Measurements from ENCODE around the gene RAD51B. TPM values are rescaled to one million over a fixed set of nuclear protein-coding genes. Genes with fewer than 3 reads are reported as not detected.

RAD51B gene
- total and polyA plus RNA-seq, 2 of the 13 experiments (the other 11 are each of a cell fraction or from before 2014, with no cell fraction given): 7.0 to 9.5 TPM

DNA sequence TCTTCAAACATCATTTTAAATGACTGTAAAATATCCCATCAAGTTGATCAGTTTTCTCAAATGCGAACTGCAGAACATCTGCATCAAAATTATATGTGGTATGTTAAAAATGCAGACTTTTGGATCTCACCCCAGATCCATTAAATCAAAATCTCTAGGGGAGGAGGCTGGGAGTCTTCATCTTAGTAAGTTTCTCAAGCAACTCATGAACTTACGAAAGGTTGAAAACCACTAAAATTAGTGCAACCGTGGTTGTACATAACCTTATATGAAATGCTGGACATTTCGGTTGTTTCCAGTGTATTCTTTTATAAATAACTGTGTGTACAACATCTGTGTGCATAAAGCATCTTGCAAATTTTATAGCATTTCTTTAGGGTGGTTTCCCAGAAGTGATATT, 934.1 kb downstream of the RAD51B start:
- CTCF ChIA-PET (ENCODE audit: low intra/inter-chr PET ratio, low total read pairs): no interaction called here
- no peak for TF ChIP-seq PHF8 (CRISPR knock-in tag; IDR thresholded peaks at IDR 0.05)
- TF ChIP-seq NR2F2 (IDR thresholded peaks at IDR 0.05; ENCODE audit: borderline replicate concordance, low read depth): no peak
- no peak for TF ChIP-seq MBD4 (IDR thresholded peaks at IDR 0.05; ENCODE audit: borderline replicate concordance, low read length)
- TF ChIP-seq, protein P1, sequence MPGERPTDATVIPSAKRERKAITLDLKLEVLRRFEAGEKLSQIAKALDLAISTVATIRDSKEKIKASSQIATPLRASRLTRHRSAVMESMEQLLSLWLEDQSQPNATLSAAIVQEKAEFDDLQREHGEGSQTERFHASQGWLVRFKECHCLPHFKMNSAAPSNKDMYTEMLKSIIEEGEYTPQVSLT (CRISPR knock-in tag; IDR thresholded peaks at IDR 0.05; ENCODE audit: borderline replicate concordance, low read depth): no peak
- TF ChIP-seq ZNF234 (CRISPR knock-in tag; conservative IDR thresholded peaks at IDR 0.05): no peak
- no peak for TF ChIP-seq TBP (CRISPR knock-in tag; IDR thresholded peaks at IDR 0.05)
- no peak for TF ChIP-seq ZNF788 (CRISPR knock-in tag; IDR thresholded peaks at IDR 0.05; ENCODE audit: borderline replicate concordance)

DNA sequence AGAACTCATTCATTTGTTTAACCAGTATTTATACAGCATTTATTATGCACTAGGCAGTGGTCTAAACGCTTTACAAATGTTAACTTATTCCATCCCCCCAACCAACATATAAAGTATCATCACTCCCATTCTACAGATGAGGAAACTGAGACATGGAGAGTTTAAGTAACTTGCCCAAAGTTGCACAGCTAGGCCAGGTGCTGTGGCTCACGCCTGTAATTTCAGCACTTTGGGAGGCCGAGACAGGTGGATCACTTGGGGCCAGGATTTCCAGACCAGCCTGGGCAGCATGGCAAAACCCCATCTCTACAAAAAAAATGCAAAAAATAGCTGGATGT, 935.4 kb downstream of the RAD51B start:
- ATAC-seq: no peak
- DNase-seq (ENCODE audit: low spot score): no peak
- no TSS peak for BruUV-seq (replicated peaks)
- no peak overlapping the region for H3K9ac ChIP-seq (ENCODE audit: insufficient read depth, low read depth, low read length)
- no peak overlapping the region; a peak in 1 of 6 replicates for H3K4me3 ChIP-seq (replicated peaks in 1 of 3; ENCODE audit: insufficient read depth in 1 of 3, low read depth in 2 of 3, low read length in 3 of 3)
- H3K79me2 ChIP-seq (ENCODE audit: insufficient read depth, low read length): no peaks in the 10 kb centered on the region
- H2AFZ ChIP-seq (ENCODE audit: low read length): no peak overlapping the region
- peaks cover 91% of the 10 kb centered on the region for H3K4me1 ChIP-seq (ENCODE audit: insufficient read depth, low read length)
- in situ Hi-C loops (cut with HindIII; ENCODE audit: extremely low pct_ligation_motif_present, low pct_unique_long_range_greater_than_20kb) (no loop called here), intact Hi-C loops (cut with micrococcal nuclease; ENCODE audit: unreplicated experiment) (loop anchor here (2.0 kb wide), 1 partner anchor 30 kb away; no protein-coding TSS in a partner anchor)
- peak overlapping the region; percentile 70 for H3K4me2 ChIP-seq (ENCODE audit: low read depth, low read length)
- no peaks in the 10 kb centered on the region for H4K20me1 ChIP-seq (ENCODE audit: insufficient read depth, low read length)
- H3K27me3 ChIP-seq (ENCODE audit: control insufficient read depth in 1 of 2, insufficient read depth in 2 of 2, low read length in 2 of 2): no peaks in the 10 kb centered on the region
- H3K9me3 ChIP-seq (ENCODE audit: low read length): no peaks in the 10 kb centered on the region
- 52% methylated on average over 3 of the region's 3 CpGs for WGBS (ENCODE audit: low lambda C conversion rate)
- CTCF ChIA-PET (ENCODE audit: low intra/inter-chr PET ratio, low total read pairs): no interaction called here
- no peaks in the 10 kb centered on the region for H3K36me3 ChIP-seq (replicated peaks in 1 of 2; ENCODE audit: control insufficient read depth in 1 of 2, insufficient read depth in 2 of 2, low read length in 2 of 2)
- peak overlapping the region; percentile 40 for H3K27ac ChIP-seq (ENCODE audit: extremely low read length, insufficient read depth, low read length)
- POLR2A ChIA-PET: interaction anchor here (1.9 to 2.8 kb wide), 3 partner anchors 25 to 38 kb away, joined by 6 to 15 read pairs (median 7); partner anchors contain the start of gene ZFP36L1
- no peak for FAIRE-seq
- TF ChIP-seq SRY (CRISPR knock-in tag; IDR thresholded peaks at IDR 0.05): no peak
- TF ChIP-seq ZMYM3 (CRISPR knock-in tag; IDR thresholded peaks at IDR 0.05): peak; percentile 56
- TF ChIP-seq CHD4 (IDR thresholded peaks at IDR 0.05; ENCODE audit: borderline replicate concordance, low read length): peak; percentile 66; the same call in 1 of the 2 replicates
- TF ChIP-seq ASH2L (IDR thresholded peaks at IDR 0.05; ENCODE audit: insufficient read length, low read depth, low read length): no peak
- TF ChIP-seq PHB2 (IDR thresholded peaks at IDR 0.05; ENCODE audit: partially characterized antibody): no peak
- TF ChIP-seq, protein P2, sequence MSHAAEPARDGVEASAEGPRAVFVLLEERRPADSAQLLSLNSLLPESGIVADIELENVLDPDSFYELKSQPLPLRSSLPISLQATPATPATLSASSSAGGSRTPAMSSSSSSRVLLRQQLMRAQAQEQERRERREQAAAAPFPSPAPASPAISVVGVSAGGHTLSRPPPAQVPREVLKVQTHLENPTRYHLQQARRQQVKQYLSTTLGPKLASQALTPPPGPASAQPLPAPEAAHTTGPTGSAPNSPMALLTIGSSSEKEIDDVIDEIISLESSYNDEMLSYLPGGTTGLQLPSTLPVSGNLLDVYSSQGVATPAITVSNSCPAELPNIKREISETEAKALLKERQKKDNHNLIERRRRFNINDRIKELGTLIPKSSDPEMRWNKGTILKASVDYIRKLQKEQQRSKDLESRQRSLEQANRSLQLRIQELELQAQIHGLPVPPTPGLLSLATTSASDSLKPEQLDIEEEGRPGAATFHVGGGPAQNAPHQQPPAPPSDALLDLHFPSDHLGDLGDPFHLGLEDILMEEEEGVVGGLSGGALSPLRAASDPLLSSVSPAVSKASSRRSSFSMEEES (CRISPR knock-in tag; IDR thresholded peaks at IDR 0.05): no peak
- peak; percentile 75; the same call in 1 of the 2 replicates for TF ChIP-seq KDM1A (CRISPR knock-in tag; IDR thresholded peaks at IDR 0.05)
- TF ChIP-seq, protein P3, sequence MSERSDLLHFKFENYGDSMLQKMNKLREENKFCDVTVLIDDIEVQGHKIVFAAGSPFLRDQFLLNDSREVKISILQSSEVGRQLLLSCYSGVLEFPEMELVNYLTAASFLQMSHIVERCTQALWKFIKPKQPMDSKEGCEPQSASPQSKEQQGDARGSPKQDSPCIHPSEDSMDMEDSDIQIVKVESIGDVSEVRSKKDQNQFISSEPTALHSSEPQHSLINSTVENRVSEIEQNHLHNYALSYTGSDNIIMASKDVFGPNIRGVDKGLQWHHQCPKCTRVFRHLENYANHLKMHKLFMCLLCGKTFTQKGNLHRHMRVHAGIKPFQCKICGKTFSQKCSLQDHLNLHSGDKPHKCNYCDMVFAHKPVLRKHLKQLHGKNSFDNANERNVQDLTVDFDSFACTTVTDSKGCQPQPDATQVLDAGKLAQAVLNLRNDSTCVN (CRISPR knock-in tag; IDR thresholded peaks at IDR 0.05; ENCODE audit: borderline replicate concordance): no peak
- TF ChIP-seq ZNF768 (CRISPR knock-in tag; IDR thresholded peaks at IDR 0.05): no peak
- TF ChIP-seq, protein P4, sequence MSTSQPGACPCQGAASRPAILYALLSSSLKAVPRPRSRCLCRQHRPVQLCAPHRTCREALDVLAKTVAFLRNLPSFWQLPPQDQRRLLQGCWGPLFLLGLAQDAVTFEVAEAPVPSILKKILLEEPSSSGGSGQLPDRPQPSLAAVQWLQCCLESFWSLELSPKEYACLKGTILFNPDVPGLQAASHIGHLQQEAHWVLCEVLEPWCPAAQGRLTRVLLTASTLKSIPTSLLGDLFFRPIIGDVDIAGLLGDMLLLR (CRISPR knock-in tag; IDR thresholded peaks at IDR 0.05): no peak

More for the DNA sequence above, 934.1 kb downstream of the RAD51B start:
- Histone ChIP-seq H3K79me2 (ENCODE audit: insufficient read depth, low read length) (no peaks in the 10 kb centered on the region), H3K4me3 (replicated peaks in 1 of 3; ENCODE audit: insufficient read depth in 1 of 3, low read depth in 2 of 3, low read length in 3 of 3) (no peak overlapping the region), H3K27ac (ENCODE audit: extremely low read length, insufficient read depth, low read length) (no peak overlapping the region), H3K4me1 (ENCODE audit: insufficient read depth, low read length) (peaks cover 91% of the 10 kb centered on the region), H3K9me3 (ENCODE audit: low read length) (no peaks in the 10 kb centered on the region), H2AFZ (ENCODE audit: low read length) (no peak overlapping the region), H3K4me2 (ENCODE audit: low read depth, low read length) (no peak overlapping the region), H4K20me1 (ENCODE audit: insufficient read depth, low read length) (no peaks in the 10 kb centered on the region), H3K9ac (ENCODE audit: insufficient read depth, low read depth, low read length) (no peak overlapping the region), H3K36me3 (replicated peaks in 1 of 2; ENCODE audit: control insufficient read depth in 1 of 2, insufficient read depth in 2 of 2, low read length in 2 of 2) (no peaks in the 10 kb centered on the region), H3K27me3 (ENCODE audit: control insufficient read depth in 1 of 2, insufficient read depth in 2 of 2, low read length in 2 of 2) (no peaks in the 10 kb centered on the region)
- in situ Hi-C loops (cut with HindIII; ENCODE audit: extremely low pct_ligation_motif_present, low pct_unique_long_range_greater_than_20kb) (no loop called here), intact Hi-C loops (cut with micrococcal nuclease; ENCODE audit: unreplicated experiment) (loop anchor here (2.0 kb wide), 1 partner anchor 31 kb away; no protein-coding TSS in a partner anchor)
- FAIRE-seq (no peak), DNase-seq (ENCODE audit: low spot score) (no peak), ATAC-seq (no peak)
- no TSS peak for BruUV-seq (replicated peaks)
- POLR2A ChIA-PET: interaction anchor here (1.9 to 2.8 kb wide), 2 partner anchors 26 to 38 kb away, joined by 6 to 15 read pairs; no protein-coding TSS in a partner anchor
- WGBS (ENCODE audit: low lambda C conversion rate): 88% methylated on average over 4 of the region's 4 CpGs

Measured in HepG2 (cell line).